HG02588 (cell line): Measurements from ENCODE around the gene PARP12.

Source experiments
- ATAC-seq: cut with Tn5 transposase; IDR thresholded peaks from one replicate; pipeline ENCODE4 v1.9.1; 2021; ENCODE audit warnings: mild to moderate bottlenecking, moderate library complexity; ENCODE audit not compliant: unreplicated experiment

Gene PARP12

GRCh38 chr7:140059273-140060242, 3.2 kb downstream of the PARP12 start:
- ATAC-seq: no peak

DNA sequence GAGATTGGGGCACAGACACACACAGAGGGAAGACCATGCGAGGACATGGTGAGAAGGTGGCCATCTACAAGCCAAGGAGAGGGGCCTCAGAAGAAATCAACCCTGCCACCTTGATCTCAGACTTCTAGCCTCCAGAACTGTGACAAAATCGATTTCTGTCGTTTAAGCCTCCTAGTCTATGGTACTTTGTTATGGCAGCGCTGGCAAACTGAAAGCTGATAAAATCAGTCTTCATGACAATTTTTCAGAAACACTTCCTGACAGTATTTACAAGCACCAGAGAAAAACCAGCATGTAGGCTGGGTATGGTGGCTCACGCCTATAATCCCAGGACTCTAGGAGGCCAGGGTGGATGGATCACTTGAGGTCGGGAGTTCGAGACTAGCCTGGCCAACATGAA, 4.2 kb downstream of the PARP12 start:
- ATAC-seq: no peak

DNA sequence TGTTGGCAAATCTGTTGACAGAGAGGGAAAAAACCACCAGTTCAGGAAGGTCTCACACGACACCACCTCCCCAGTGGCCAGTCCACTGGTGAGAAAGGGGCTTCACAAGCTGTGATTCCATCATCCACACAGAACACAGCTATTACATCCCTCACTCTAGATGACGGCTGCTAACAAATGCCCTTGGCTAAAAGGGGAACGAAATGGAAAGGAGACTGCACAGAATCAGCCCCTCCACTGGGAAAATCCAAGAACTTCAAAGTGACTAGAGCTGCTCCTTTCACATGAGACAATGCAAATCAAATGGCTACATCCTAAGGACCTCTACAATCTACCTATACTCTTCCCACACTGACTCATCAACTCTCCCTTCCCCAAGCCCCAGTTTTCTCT, 5.6 kb downstream of the PARP12 start:
- no peak for ATAC-seq

- no peak for ATAC-seq
These were observed 6.2 kb downstream of the PARP12 start for GRCh38 chr7:140056431-140057142.

DNA sequence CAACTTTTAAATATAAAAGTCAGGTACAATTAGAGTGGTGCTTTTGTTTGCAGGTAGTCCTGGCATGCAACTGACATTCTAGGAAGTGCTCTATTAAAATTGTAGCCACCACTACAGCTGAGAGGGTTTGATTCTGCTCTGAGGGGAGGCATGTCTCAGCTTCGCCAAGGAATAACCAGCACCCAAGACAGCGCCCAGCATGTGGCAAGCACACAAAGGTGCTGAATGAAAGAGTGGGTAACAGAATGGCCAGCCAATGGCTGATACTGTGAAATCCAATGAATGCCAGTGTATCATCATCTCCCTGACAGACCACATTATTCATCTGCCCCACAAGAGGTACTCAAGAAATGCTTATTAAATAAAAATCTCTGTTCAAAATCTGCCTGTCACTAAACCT, 6.9 kb downstream of the PARP12 start:
- ATAC-seq: no peak

- no peak for ATAC-seq
These were observed 8.0 kb downstream of the PARP12 start for GRCh38 chr7:140054751-140055150.

GRCh38 chr7:140053812-140054539, 8.8 kb downstream of the PARP12 start:
- peak; percentile 81 for ATAC-seq

GRCh38 chr7:140051820-140052219, 10.9 kb downstream of the PARP12 start:
- ATAC-seq: no peak

- ATAC-seq: no peak
These were observed 12.7 kb downstream of the PARP12 start for GRCh38 chr7:140050100-140050499.

GRCh38 chr7:140049339-140050024, 13.3 kb downstream of the PARP12 start:
- no peak for ATAC-seq

GRCh38 chr7:140048989-140049338, 13.8 kb downstream of the PARP12 start:
- no peak for ATAC-seq

- no peak for ATAC-seq
These were observed 14.6 kb downstream of the PARP12 start for GRCh38 chr7:140048138-140048537.

GRCh38 chr7:140047197-140047596, 15.6 kb downstream of the PARP12 start:
- no peak for ATAC-seq

- no peak for ATAC-seq
These were observed 17.1 kb downstream of the PARP12 start for GRCh38 chr7:140045697-140046096.

DNA sequence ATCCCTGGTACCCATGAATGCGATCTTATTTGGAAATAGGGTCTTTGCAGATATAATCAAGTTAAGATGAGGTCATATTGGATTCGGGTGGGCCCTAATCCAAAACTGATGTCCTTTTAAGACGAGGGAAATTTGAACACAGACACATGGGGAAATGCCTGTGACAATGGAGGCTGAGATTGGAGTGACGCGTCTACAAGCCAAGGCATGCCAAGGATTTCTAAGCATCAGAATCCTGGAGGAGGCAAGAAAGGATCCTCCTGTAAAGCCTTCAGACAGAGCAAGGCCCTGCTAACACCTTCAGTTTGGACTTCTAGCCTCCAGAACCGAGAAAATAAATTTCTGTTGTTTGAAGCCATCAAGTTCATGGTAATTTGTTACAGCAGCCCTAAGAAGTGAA, 18.5 kb downstream of the PARP12 start:
- no peak for ATAC-seq

GRCh38 chr7:140042386-140042670, 20.4 kb downstream of the PARP12 start:
- no peak for ATAC-seq

- ATAC-seq: no peak
These were observed 20.9 kb downstream of the PARP12 start for GRCh38 chr7:140041659-140042385.

DNA sequence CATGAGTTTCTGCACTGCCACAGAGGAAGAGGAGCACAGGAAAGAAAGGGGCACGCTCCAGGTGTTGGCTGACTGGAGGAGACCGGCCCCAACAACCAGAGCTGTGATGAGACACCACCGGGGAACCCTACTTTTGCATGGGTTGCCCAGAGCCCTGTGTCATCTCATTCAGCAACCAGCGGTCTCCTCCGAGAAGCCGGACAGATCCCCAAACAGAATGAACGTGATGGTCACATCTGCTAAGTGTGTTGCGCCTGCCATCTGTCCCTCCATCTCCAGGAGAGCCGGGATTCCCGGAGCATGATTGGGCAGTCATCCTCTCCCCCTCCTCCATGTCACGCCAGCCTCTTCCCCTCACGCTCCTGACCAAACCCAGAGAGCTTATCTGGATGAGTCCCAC, 22.9 kb downstream of the PARP12 start:
- no peak for ATAC-seq

GRCh38 chr7:140039066-140039465, 23.7 kb downstream of the PARP12 start:
- no peak for ATAC-seq

DNA sequence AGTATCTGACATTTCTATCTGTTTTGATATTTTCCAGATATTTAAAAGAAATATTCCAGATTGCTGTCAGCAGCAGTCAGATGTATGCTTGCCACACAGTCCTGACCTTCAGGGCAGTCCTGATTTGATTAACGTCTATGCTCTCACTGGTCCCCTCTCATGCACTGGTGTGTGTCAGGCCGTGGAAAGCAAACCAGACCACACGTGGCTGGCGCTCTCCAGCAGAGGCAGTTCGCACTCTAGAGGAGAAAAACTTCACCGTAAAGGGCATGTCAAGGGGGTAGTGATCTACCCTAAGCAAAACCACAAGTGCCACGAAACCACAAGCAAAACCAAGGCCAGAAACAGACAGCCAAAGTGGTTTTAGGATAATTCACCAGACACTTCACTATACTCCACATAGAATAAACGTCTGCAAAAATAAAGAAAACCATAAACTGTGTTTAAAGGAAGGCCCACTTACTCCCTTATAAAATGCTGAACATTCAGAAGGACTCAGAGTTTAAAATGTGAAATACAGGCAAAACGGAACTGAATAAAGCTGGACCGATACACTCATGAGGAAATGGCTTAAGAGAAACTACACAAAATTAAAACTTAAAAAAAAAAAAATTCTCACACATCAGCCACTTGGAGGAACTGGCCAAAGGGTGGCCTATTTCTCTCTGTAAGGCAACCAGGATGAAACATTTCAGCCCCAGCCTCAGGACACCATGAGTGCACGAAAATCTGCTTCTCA, 26.4 kb downstream of the PARP12 start:
- ATAC-seq: no peak
